SKM-1 treated with dmso at 0.1 percent for 144 hours (cell line): ENCODE data around the gene STX7.

Experiments
- DNase-seq: peaks from one replicate; lab custom pipeline; 2025; ENCODE audit not compliant: unreplicated experiment; lab: John Stamatoyannopoulos, UW

Gene STX7

DNA sequence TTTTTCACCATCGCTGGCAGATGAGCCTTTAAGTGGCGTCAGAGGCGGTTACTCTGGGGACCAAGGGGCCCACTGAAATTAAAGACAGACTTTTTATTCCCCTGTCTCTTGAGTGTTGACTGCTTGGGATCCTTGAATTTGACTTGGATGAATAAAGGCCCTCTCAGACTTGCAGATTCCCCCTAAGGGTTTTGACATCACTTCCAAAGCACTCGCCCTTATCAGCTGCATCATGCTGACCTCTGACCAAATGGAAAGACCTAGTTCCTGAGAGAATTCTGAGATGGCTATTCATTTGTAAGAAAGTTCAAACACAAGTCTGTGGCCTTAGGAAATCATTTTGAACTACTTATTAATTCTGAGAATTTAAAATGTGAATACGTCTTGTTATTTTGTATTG is 98.2 kb downstream of the STX7 start:
- no peak for DNase-seq

GRCh38 chr6:132414322-132414721 is 98.6 kb downstream of the STX7 start:
- DNase-seq: no peak

GRCh38 chr6:132413499-132413802 is 99.5 kb downstream of the STX7 start:
- no peak for DNase-seq

DNA sequence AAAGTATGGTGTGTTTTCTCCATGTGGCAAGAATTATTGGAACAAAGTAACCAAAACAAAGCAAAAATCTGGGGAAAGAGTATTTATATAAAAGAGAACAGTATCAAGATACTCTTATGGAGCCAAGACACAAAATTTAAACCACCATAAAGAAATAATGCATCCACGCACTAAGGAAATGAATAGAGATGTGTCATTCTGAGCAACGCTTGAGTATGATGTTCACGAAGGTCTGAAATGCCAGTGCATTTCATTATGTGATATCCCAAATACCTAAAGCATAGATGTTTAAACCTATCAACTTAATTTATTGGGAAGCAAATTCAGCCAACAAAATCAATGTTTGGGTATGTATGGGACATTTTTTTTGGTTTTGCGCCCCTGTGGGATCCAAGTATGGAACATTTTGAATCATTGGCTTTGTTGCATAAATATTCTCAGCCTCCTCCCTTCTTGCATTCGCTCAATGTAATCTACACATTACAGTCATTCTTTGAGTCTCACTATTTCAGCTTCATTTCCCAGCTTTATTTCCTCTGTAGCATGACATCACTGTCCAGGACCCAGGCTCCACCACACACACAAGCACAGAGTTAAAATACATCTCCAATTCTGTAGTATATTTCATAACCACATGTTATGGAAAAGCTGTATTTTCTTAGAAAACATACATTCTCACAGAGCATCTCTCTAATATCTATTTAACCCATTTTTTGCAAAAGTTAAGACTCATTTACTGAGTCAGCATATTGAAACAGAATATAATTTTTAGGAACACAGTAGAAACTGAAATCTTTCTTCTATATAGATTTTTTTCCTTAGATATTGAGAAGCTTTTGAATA is 100.0 kb downstream of the STX7 start:
- DNase-seq: no peak

DNA sequence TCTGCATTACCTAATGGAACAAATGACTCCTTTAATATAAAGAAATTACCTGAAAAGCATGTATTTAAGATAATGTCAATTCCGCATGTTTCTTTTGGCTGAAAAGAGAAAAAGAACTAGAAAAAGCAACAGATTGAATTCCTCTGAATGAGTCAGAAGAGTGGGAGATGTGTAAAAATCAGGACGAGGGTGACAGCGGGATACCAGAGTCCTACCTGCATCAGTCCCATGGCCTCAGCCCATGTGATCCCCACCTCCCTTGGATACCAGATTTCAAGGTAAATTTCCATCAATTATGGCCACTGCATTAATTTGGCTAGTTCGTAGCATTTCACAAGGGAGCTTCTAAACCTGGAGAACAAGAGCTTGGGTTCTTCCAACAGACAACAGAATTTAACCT is 101.6 kb downstream of the STX7 start:
- no peak for DNase-seq

DNA sequence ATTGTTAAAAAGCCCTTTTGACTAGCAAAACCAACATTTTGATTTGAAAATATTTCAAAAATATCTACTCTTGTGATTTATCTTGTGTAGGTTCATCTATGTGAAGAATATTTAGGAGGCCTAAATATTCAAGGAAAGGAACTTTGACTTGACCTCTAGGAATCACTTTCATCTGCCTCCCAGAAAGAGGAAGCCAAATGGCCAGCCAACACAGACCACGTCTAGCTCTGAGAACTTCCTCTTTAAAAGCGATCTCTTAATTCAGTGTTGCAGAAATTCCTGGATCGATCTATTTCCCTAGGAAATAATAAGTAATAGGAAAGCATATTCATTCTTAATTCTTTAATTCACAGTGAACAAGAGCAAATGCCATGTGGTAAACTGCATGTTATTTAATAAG is 102.1 kb downstream of the STX7 start:
- DNase-seq: peak; percentile 68

DNA sequence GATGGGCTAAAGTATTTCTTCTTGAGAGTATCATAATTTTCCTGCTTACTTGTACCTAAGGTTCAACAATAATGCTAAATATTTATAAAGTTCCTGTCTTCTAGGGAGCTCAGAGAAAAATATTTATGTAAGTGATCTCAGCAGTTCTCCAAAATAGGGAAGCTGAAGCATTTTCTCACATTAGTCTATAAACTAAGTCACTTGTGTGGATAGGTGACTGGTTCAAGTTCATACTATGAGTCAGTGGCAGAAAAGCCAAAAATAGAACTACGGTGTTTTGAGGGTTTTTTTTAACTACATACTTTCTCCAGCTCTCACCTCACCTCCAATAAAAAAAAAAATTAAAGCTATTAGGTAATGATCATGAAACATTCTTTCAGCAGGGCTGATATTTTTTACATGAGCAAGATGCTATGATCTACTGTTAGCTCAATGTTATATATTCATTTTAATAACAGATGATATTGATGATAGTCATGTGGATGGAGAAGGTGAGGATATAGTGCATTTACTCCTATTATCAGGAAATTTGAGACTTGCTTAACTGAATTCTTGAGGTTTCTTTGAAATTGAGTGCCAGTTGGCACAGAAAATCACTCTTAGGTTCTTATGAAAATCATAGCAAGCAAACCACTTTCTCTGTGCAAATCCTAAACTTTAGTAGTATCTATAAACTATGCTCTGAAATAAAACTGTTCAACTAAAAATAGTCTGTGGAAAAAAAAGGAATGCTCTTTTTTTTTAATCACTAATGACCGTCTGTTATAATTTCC is 107.6 kb downstream of the STX7 start:
- DNase-seq: no peak

DNA sequence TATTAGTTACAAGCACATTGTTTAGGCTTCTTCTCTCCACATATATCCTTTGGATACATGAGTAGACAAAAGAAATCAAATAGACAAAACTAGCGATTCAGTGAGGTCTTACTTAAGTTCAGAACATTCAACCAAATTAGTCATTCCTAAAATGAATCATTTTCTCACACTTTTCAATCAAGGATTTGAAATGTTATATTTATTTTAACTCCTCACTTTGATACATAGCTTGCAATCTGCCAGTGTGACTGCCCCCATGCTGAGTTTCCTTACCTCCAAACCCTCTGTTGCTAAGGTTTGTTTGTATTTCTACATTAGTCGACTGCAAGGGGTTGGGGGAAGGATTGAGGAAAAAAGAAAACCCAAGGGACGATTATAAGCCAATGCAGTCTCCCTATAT is 108.2 kb downstream of the STX7 start:
- DNase-seq: no peak

GRCh38 chr6:132404330-132404729 is 108.6 kb downstream of the STX7 start:
- DNase-seq: no peak

DNA sequence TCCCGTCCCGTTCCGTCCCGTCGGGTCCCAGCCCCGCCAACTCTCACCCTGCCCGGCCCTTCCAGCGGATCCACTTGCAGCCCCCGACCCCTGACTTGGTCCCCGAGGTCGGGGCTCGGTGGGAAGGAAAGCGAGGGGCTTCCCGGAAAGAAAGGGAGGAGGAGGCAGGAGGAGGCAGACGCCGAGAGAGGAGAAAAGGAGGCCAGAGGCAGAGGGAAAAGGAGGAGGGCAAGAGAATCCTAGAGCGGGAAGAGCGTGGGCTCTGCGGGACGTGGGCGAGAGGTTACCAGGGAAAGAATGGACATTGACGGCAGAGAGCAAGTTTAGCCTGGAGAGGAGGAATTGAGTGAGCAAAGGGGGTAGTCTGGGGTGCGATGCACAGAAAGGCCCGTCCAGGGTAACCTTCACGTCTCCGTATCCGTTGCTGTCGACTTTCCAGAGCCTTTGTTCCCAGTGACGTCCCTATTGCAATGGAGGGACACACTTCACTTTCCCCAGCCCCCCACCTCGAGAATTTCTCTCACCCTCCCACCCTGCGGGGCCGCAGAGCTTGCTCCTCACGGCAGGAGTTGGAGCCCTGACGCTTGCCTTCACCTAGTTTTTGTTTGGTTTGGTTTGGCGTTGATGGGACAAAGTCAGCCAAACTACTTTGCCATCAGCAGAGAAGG is 111.2 kb downstream of the STX7 start:
- no peak for DNase-seq

DNA sequence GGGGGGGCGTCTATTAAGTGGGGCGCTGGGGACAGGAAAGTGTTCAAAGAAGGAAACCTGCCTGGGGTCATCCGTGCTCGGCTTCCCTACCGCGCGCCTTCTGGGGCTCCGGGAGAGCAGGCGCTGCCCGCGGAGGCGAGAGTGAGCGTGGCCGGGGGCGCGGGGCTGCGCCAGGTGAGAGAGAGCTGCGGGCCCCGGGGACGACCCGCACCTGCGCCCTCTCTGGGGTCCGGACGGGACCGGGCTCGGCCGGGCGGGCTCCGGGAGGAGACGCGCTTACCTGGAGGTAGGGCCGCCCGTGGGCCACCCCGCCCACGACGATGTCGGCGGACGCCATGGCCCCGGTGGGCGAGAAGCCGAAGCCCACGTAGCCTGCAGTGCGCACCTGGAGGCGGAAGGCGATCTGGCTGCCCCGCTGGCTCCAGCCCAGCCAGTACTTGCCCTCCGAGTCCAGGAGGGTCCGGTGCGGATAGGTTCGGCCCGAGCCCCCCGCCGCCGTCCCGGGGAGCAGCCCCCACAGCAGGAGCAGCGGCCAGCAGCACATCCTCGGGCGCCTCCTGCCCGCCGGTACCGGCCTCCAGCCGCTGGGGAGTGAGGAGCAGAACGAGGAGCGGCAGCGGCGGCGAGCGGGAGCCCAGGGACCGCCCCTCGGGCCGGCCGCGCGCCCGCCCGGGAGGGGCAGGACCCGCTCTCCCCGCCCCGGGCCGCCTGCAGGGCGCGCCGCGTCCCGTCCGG is 111.9 kb downstream of the STX7 start, which contains the start of gene MOXD1:
Gene MOXD1, minus strand, starts transcription at position 593 of the 735 bp plus-strand sequence. Its CDS starts 49 bp downstream, at position 544.
- DNase-seq: peak; percentile 9

DNA sequence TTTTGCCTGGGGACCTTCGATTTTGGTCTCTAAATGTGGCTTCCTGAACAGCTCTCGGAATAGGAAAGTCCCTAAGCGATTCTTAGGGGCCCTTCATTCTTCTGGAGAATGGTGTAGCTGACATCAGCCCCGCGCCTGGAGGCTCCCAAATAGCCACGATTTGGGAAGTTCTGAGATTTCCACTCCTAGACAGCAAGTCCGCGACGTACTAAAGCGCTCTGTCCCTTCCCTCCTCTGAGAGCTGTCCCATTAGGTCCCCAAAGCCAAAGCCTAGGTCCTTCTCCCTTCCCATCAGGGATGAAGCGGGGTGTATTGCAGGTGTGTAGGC is 112.4 kb downstream of the STX7 start:
- DNase-seq: no peak

GRCh38 chr6:132399376-132400074 is 113.4 kb downstream of the STX7 start:
- DNase-seq: no peak
